K562 (cell line): ENCODE data around the gene ATL3. TPM values are rescaled to one million over a fixed set of nuclear protein-coding genes. Genes with fewer than 3 reads are reported as not detected.
A peak's percentile ranks its signal among the peaks of the same experiment; 100 is the strongest.

Experiments used
- CC2D1A ChIP-seq: fragments of 450-650 bp; IDR thresholded peaks from 2 replicates; pipeline ENCODE4 v1.6.1; 2017; ENCODE audit warnings: mild to moderate bottlenecking
- DPF2 ChIP-seq: fragments of 450-650 bp; IDR thresholded peaks from 2 replicates; pipeline ENCODE4 v1.6.1; 2016
- FOXJ2 ChIP-seq: fragments of 200-800 bp; sonication (Bioruptor generic); IDR thresholded peaks from 2 replicates; pipeline ENCODE4 v1.6.1; 2016; ENCODE audit warnings: missing genetic modification characterization, missing compliant biosample characterization
- LARP7 ChIP-seq: fragments of 450-650 bp; IDR thresholded peaks from 2 replicates; pipeline ENCODE4 v1.6.1; 2016
- PBX2 ChIP-seq, 2 experiments: IDR thresholded peaks in 1 of 2; conservative IDR thresholded peaks in 1 of 2; 2 replicates each; pipeline ENCODE4 v1.6.1; 2016; ENCODE audit warnings: low read depth in 2 of 2, mild to moderate bottlenecking in 1 of 2, missing compliant biosample characterization in 1 of 2, missing genetic modification characterization in 1 of 2, moderate library complexity in 1 of 2
- RBM25 ChIP-seq: fragments of 200-400 bp; formaldehyde crosslinking; IDR thresholded peaks from 2 replicates; pipeline ENCODE4 v1.6.1; 2018; ENCODE audit warnings: low read length, low read depth, moderate library complexity; ENCODE audit not compliant: severe bottlenecking
- XRCC3 ChIP-seq: fragments of 450-650 bp; IDR thresholded peaks from 2 replicates; pipeline ENCODE4 v1.6.1; 2017; ENCODE audit warnings: mild to moderate bottlenecking, moderate library complexity
- ZFP30 ChIP-seq: fragments of 250-450 bp; sonication (Bioruptor Pico); IDR thresholded peaks from 2 replicates; pipeline ENCODE4 v1.8.0; 2022; ENCODE audit warnings: moderate library complexity, mild to moderate bottlenecking, inconsistent platforms, borderline replicate concordance
- ZNF23 ChIP-seq: fragments of 250-450 bp; sonication (Bioruptor Pico); IDR thresholded peaks from 2 replicates; pipeline ENCODE4 v1.4.0; 2020; ENCODE audit warnings: mild to moderate bottlenecking
- ZNF699 ChIP-seq: fragments of 250-450 bp; sonication (Bioruptor Pico); IDR thresholded peaks from 2 replicates; pipeline ENCODE4 v1.8.0; 2021; ENCODE audit warnings: mild to moderate bottlenecking, moderate library complexity; ENCODE audit not compliant: insufficient replicate concordance
- ZNF778 ChIP-seq: fragments of 450-650 bp; formaldehyde crosslinking; IDR thresholded peaks from 2 replicates; pipeline ENCODE4 v1.4.0; 2020; ENCODE audit warnings: mild to moderate bottlenecking, moderate library complexity
- polyA plus RNA-seq, 8 experiments: library from polyadenylated mRNA; depleted of rRNA in 4 of 8; stranded (reverse) in 5 of 8; unstranded in 3 of 8; fragments of >200 nt; fragmentation: Nextera tagmentation in 2 of 8; fragmentation: Illumina TruSeq in 1 of 8; extraction: Ambion mirVana in 2 of 8; extraction: Trizol in 1 of 8; gene quantifications; 2 replicates each; pipeline versions ENCODE4 v1.2.1 to v1.2.3, GENCODE V29; 2011 to 2014; ENCODE audit warnings: inconsistent platforms in 1 of 8, missing spikeins in 1 of 8
- total RNA-seq, 7 experiments: library from RNA; depleted of rRNA in 6 of 7; stranded (reverse); fragments of >200 nt in 6 of 7; fragmentation: Illumina TruSeq in 2 of 7; extraction: Trizol in 2 of 7; gene quantifications; 2 replicates each; pipeline versions ENCODE4 v1.2.1 to v1.2.3, GENCODE V29; 2011 to 2021; ENCODE audit warnings: low replicate concordance in 1 of 7
- TF ChIP-seq, protein P1 (sequence below): fragments of 250-450 bp; sonication (Bioruptor Pico); IDR thresholded peaks from 2 replicates; pipeline ENCODE4 v1.4.0; 2020; ENCODE audit warnings: mild to moderate bottlenecking
- TF ChIP-seq, protein P2 (sequence below): fragments of 250-450 bp; sonication (Bioruptor Pico); IDR thresholded peaks from 2 replicates; pipeline ENCODE4 v1.5.0; 2020; ENCODE audit warnings: mild to moderate bottlenecking
- TF ChIP-seq, protein P3 (sequence below): sonication (generic); formaldehyde crosslinking; IDR thresholded peaks from 2 replicates; pipeline ENCODE4 v1.8.1; 2023; ENCODE audit warnings: mild to moderate bottlenecking, missing genetic modification reagents

Gene ATL3
- total and polyA plus RNA-seq, 9 of the 15 experiments (the other 6 are each of a cell fraction or from before 2014, with no cell fraction given), result 18.2 to 39.8 (median 23.9) TPM

GRCh38 chr11:63682066-63683021 is 11.2 kb upstream of the ATL3 start (continued):
- TF ChIP-seq PBX2 (CRISPR knock-in tag; IDR thresholded peaks at IDR 0.05; ENCODE audit: low read depth) (no peak), PBX2 (tag; conservative IDR thresholded peaks at IDR 0.05; ENCODE audit: low read depth) (0 out of 2 replicates have a peak, but pooled peaks have one; percentile 9), CC2D1A (no peak), RBM25 (no peak), FOXJ2 (no peak), XRCC3 (no peak), ZNF699 (CRISPR knock-in tag) (no peak), ZNF23 (CRISPR knock-in tag) (no peak), ZFP30 (no peak), LARP7 (peak; percentile 82; the same call in 1 of the 2 replicates), ZNF778 (CRISPR knock-in tag) (no peak), DPF2 (no peak)
- TF ChIP-seq, protein P1, sequence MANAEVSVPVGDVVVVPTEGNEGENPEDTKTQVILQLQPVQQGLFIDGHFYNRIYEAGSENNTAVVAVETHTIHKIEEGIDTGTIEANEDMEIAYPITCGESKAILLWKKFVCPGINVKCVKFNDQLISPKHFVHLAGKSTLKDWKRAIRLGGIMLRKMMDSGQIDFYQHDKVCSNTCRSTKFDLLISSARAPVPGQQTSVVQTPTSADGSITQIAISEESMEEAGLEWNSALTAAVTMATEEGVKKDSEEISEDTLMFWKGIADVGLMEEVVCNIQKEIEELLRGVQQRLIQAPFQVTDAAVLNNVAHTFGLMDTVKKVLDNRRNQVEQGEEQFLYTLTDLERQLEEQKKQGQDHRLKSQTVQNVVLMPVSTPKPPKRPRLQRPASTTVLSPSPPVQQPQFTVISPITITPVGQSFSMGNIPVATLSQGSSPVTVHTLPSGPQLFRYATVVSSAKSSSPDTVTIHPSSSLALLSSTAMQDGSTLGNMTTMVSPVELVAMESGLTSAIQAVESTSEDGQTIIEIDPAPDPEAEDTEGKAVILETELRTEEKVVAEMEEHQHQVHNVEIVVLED (CRISPR knock-in tag), result no peak
- TF ChIP-seq, protein P2, sequence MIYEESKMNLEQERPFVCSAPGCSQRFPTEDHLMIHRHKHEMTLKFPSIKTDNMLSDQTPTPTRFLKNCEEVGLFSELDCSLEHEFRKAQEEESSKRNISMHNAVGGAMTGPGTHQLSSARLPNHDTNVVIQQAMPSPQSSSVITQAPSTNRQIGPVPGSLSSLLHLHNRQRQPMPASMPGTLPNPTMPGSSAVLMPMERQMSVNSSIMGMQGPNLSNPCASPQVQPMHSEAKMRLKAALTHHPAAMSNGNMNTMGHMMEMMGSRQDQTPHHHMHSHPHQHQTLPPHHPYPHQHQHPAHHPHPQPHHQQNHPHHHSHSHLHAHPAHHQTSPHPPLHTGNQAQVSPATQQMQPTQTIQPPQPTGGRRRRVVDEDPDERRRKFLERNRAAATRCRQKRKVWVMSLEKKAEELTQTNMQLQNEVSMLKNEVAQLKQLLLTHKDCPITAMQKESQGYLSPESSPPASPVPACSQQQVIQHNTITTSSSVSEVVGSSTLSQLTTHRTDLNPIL, result no peak
- TF ChIP-seq, protein P3, sequence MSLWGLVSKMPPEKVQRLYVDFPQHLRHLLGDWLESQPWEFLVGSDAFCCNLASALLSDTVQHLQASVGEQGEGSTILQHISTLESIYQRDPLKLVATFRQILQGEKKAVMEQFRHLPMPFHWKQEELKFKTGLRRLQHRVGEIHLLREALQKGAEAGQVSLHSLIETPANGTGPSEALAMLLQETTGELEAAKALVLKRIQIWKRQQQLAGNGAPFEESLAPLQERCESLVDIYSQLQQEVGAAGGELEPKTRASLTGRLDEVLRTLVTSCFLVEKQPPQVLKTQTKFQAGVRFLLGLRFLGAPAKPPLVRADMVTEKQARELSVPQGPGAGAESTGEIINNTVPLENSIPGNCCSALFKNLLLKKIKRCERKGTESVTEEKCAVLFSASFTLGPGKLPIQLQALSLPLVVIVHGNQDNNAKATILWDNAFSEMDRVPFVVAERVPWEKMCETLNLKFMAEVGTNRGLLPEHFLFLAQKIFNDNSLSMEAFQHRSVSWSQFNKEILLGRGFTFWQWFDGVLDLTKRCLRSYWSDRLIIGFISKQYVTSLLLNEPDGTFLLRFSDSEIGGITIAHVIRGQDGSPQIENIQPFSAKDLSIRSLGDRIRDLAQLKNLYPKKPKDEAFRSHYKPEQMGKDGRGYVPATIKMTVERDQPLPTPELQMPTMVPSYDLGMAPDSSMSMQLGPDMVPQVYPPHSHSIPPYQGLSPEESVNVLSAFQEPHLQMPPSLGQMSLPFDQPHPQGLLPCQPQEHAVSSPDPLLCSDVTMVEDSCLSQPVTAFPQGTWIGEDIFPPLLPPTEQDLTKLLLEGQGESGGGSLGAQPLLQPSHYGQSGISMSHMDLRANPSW (CRISPR knock-in tag), result no peak
